Fibroblast of the aortic adventitia (primary cell): ENCODE measurements around the gene RHCG. TPM values are rescaled to one million over a fixed set of nuclear protein-coding genes. Genes with fewer than 3 reads are reported as not detected.

ENCODE experiments used
- DNase-seq: peaks from one replicate; pipeline ENCODE4 v3.0.0-alpha.2; 2010; ENCODE audit warnings: low read depth
- H3K4me3 ChIP-seq: 2 replicates; pipeline ENCODE4 v1.5.1; 2011; ENCODE audit warnings: low read depth, mild to moderate bottlenecking, control low read depth, low read length, moderate library complexity
- CTCF ChIP-seq: IDR thresholded peaks from 2 replicates; pipeline ENCODE4 v1.5.1; 2011; ENCODE audit warnings: mild to moderate bottlenecking, low read length, control low read depth, inconsistent platforms; ENCODE audit not compliant: insufficient read depth
- total RNA-seq: library from RNA; depleted of rRNA; stranded (reverse); fragments of >200 nt; gene quantifications from 2 replicates; pipeline ENCODE4 v1.2.3, GENCODE V29; 2012; ENCODE audit warnings: low replicate concordance

The RHCG gene
- total RNA-seq, 1 donor = not detected

DNA sequence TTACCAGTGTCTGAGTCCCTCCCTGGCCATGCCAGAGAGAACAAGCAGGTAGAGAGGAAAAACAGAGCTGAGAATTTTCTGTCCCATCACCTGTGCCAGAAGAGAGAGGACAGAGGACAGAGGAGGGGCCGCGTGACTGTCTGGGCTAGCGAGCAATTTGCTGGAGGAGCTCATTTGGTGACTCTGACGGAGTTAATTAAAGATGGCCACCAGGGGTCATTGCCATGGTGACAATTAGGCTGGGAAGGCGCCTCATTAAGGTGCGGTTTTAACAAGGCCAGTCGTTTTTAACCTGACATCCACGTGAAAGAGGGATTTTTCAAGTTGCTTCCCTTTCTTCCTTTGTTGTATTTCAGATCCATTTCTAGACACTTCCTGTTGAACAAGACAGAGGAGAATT is 72.4 kb downstream of the RHCG start:
- DNase-seq = no peak
- no peak overlapping the region for H3K4me3 ChIP-seq
- TF ChIP-seq CTCF = no peak

Other genes with a start within 250 kb of the RHCG start
- gene POLG, start 161.8 kb downstream of the RHCG start, total RNA-seq = 40.3 and 69.7 TPM in 2 replicates
- 0.33 and 8.8 TPM in 2 replicates for gene TICRR, start 78.9 kb upstream of the RHCG start, total RNA-seq
- gene KIF7, start 158.9 kb upstream of the RHCG start, total RNA-seq = 10.6 and 22.1 TPM in 2 replicates
- 0.27 and 0.41 TPM in 2 replicates for gene PLIN1, start 182.8 kb upstream of the RHCG start, total RNA-seq
- 8.7 and 13.0 TPM in 2 replicates for gene PEX11A, start 194.2 kb upstream of the RHCG start, total RNA-seq
- 0.09 and 0.49 TPM in 2 replicates for gene WDR93, start 194.2 kb upstream of the RHCG start, total RNA-seq